HG02763 (cell line): ENCODE measurements around the gene OTOF.

Experiments used
- ATAC-seq: cut with Tn5 transposase; IDR thresholded peaks from one replicate; pipeline ENCODE4 v1.9.1; 2021; ENCODE audit warnings: mild to moderate bottlenecking, moderate library complexity; ENCODE audit not compliant: unreplicated experiment

Gene OTOF

GRCh38 chr2:26414311-26414710 is 63.6 kb downstream of the OTOF start:
- ATAC-seq: no peak

- ATAC-seq: no peak
Observed at GRCh38 chr2:26412091-26412673, 65.7 kb downstream of the OTOF start.

- no peak for ATAC-seq
Observed at GRCh38 chr2:26411419-26411818, 66.5 kb downstream of the OTOF start.

DNA sequence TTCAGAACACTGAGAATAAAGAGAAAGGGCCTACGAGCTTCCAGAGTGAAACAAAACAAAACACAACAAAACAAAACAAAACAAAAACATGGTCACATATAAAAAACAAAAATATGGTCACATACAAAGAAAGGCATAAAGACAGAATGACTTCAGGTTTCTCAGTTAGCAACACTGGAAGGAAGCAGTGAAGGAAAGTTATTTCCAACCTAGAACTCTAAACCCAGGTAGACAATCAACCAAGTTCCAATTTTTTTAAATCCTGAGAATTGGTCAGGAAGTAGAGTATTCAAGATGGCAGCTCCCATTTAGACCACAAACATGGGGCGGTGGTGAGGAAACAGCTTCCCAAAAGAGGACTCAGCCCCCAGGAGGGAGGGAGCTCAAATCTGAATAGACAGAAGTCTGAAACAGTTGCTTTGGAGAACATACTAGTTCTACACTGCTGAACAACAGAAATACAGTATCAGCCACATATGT is 67.1 kb downstream of the OTOF start:
- ATAC-seq: no peak

DNA sequence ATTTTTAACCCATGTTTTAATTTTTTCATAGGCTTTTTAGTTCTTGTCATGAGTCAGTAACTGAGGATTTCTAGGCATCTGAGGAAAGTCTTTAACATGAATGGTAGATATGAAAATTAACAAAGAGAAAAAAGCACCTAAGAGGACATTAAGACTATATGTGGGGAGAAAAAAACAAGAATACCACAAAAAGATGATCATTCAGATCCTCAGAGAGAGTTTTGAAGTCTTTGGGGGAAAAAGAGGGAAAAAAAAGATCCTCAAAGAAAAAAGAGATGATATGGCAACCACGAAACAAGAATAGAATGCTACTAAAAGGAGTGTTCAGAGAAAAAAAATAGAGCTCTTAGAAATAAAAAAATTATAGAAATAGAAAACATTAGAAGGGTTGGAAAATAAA is 68.1 kb downstream of the OTOF start:
- ATAC-seq: no peak

GRCh38 chr2:26407526-26407925 is 70.4 kb downstream of the OTOF start:
- ATAC-seq: no peak
